H7 (cell line): ENCODE results near the gene KIAA0930. TPM values are rescaled to one million over a fixed set of nuclear protein-coding genes. Genes with fewer than 3 reads are reported as not detected.
A peak's percentile ranks its signal among the peaks of the same experiment; 100 is the strongest.

ENCODE experiments used
- DNase-seq: peaks from one replicate; pipeline ENCODE4 v3.0.0; 2012
- H3K27me3 ChIP-seq: 2 replicates; pipeline ENCODE4 v1.6.0; 2011; ENCODE audit warnings: mild to moderate bottlenecking, low read length; ENCODE audit not compliant: control insufficient read depth, insufficient read depth
- H3K36me3 ChIP-seq: replicated peaks from 2 replicates; pipeline ENCODE4 v1.5.1; 2011; ENCODE audit warnings: low read length; ENCODE audit not compliant: control insufficient read depth, insufficient read depth
- H3K4me3 ChIP-seq: 2 replicates; pipeline ENCODE4 v1.5.1; 2011; ENCODE audit warnings: low read depth, mild to moderate bottlenecking, control low read depth, low read length, moderate library complexity; ENCODE audit not compliant: insufficient read depth
- total RNA-seq: library from RNA; depleted of rRNA; stranded (reverse); fragments of >200 nt; shearing (Covaris generic); gene quantifications from 2 replicates; pipeline ENCODE4 v1.2.3, GENCODE V29; 2014

KIAA0930 gene
- total RNA-seq, 1 experiment from 2014 or later, result 43.9 TPM

- H3K36me3 ChIP-seq, result no peaks in the 10 kb centered on the region
- peak; percentile 94 for DNase-seq
- H3K4me3 ChIP-seq, result no peak overlapping the region
- no peaks in the 10 kb centered on the region for H3K27me3 ChIP-seq
Measured at GRCh38 chr22:45208993-45209838, 31.5 kb downstream of the KIAA0930 start.

- no peaks in the 10 kb centered on the region for H3K36me3 ChIP-seq
- no peak for DNase-seq
- H3K4me3 ChIP-seq, result no peak overlapping the region
- no peaks in the 10 kb centered on the region for H3K27me3 ChIP-seq
Measured at GRCh38 chr22:45208696-45208992, 32.0 kb downstream of the KIAA0930 start.

GRCh38 chr22:45207981-45208664 is 32.6 kb downstream of the KIAA0930 start:
- Histone ChIP-seq H3K4me3 (no peak overlapping the region), H3K27me3 (no peaks in the 10 kb centered on the region), H3K36me3 (0 out of 2 replicates have a peak, but pooled peaks cover 1% of the 10 kb centered on the region)
- peak; percentile 34 for DNase-seq

GRCh38 chr22:45207533-45207932 is 33.2 kb downstream of the KIAA0930 start:
- peaks cover 3% of the 10 kb centered on the region; the same call in 1 of the 2 replicates for H3K36me3 ChIP-seq
- DNase-seq, result peak; percentile 18
- H3K27me3 ChIP-seq, result no peaks in the 10 kb centered on the region

GRCh38 chr22:45206233-45206632 is 34.5 kb downstream of the KIAA0930 start:
- Histone ChIP-seq H3K27me3 (no peaks in the 10 kb centered on the region), H3K4me3 (no peak overlapping the region), H3K36me3 (peaks cover 4% of the 10 kb centered on the region; the same call in 1 of the 2 replicates)
- DNase-seq, result no peak

More at GRCh38 chr22:45207533-45207932, 33.2 kb downstream of the KIAA0930 start:
- no peak overlapping the region for H3K4me3 ChIP-seq

GRCh38 chr22:45205276-45205925 is 35.3 kb downstream of the KIAA0930 start:
- H3K27me3 ChIP-seq, result no peaks in the 10 kb centered on the region
- H3K36me3 ChIP-seq, result peaks cover 4% of the 10 kb centered on the region; the same call in 1 of the 2 replicates
- peak; percentile 19 for DNase-seq
- no peak overlapping the region for H3K4me3 ChIP-seq

GRCh38 chr22:45204819-45205218 is 35.9 kb downstream of the KIAA0930 start:
- peak; percentile 21 for DNase-seq
- peaks cover 4% of the 10 kb centered on the region; the same call in 1 of the 2 replicates for H3K36me3 ChIP-seq
- no peak overlapping the region for H3K4me3 ChIP-seq
- H3K27me3 ChIP-seq, result no peaks in the 10 kb centered on the region

GRCh38 chr22:45204241-45204640 is 36.5 kb downstream of the KIAA0930 start:
- Histone ChIP-seq H3K36me3 (peaks cover 4% of the 10 kb centered on the region; the same call in 1 of the 2 replicates), H3K4me3 (no peak overlapping the region), H3K27me3 (no peaks in the 10 kb centered on the region)
- no peak for DNase-seq

GRCh38 chr22:45203150-45203951 is 37.3 kb downstream of the KIAA0930 start:
- DNase-seq, result peak; percentile 33
- Histone ChIP-seq H3K4me3 (no peak overlapping the region), H3K36me3 (peaks cover 4% of the 10 kb centered on the region; the same call in 1 of the 2 replicates), H3K27me3 (no peaks in the 10 kb centered on the region)

GRCh38 chr22:45202333-45203149 is 38.2 kb downstream of the KIAA0930 start:
- Histone ChIP-seq H3K4me3 (no peak overlapping the region), H3K36me3 (peaks cover 4% of the 10 kb centered on the region; the same call in 1 of the 2 replicates), H3K27me3 (no peaks in the 10 kb centered on the region)
- DNase-seq, result peak; percentile 22

GRCh38 chr22:45201678-45202332 is 38.9 kb downstream of the KIAA0930 start:
- DNase-seq, result peak; percentile 22
- Histone ChIP-seq H3K36me3 (peaks cover 4% of the 10 kb centered on the region; the same call in 1 of the 2 replicates), H3K4me3 (no peak overlapping the region), H3K27me3 (no peaks in the 10 kb centered on the region)

- no peaks in the 10 kb centered on the region for H3K27me3 ChIP-seq
- H3K4me3 ChIP-seq, result no peak overlapping the region
- DNase-seq, result peak; percentile 38
- H3K36me3 ChIP-seq, result peaks cover 6% of the 10 kb centered on the region; the same call in 1 of the 2 replicates
Measured at GRCh38 chr22:45200860-45201511, 39.7 kb downstream of the KIAA0930 start.
